SH-SY5Y (cell line): ENCODE results near the gene MSANTD1.

ENCODE experiments used
- GATA2 ChIP-seq: IDR thresholded peaks from 2 replicates; pipeline ENCODE4 v1.6.1; 2011; ENCODE audit warnings: mild to moderate bottlenecking, low read depth, low read length
- GATA3 ChIP-seq: IDR thresholded peaks from 2 replicates; pipeline ENCODE4 v1.6.1; 2011; ENCODE audit warnings: low read depth, mild to moderate bottlenecking, low read length, moderate library complexity

GRCh38 chr4:3254302-3255131 is 5.6 kb downstream of the MSANTD1 start:
- TF ChIP-seq GATA3 (no peak), GATA2 (no peak)
